Inflammatory macrophage treated with lipopolysaccharide for 4 hours (primary cell): Measurements from ENCODE around the gene SLC43A3.

ENCODE experiments used
- DNase-seq: peaks from one replicate; pipeline ENCODE4 v3.0.0-alpha.2; 2020

The SLC43A3 gene

DNA sequence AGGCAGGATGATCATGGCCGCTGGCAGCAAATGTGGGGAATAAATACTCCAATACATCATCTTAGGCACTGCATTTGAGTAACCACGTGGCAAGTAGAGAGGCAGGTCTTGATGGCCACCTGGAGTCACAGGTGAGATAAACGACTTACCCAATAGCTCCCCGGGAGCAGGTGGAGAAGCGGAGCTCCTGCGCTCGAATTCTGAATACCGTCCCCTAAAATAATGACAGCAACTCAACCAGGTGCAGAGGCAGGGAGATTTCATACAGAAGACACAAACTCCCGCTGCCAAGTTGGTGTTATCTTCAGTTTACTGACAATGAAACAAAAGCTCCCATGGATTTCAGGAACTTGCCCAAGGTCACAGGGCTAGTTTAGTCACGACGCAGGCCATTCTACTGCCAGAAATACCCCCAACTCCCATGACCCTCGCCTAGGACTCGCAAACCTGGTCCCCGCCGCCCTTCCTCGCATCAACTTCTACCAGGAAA is 437 bp downstream of the SLC43A3 start:
- peak; percentile 70 for DNase-seq

GRCh38 chr11:57425565-57426438 is 1.1 kb downstream of the SLC43A3 start:
- peak; percentile 33 for DNase-seq

DNA sequence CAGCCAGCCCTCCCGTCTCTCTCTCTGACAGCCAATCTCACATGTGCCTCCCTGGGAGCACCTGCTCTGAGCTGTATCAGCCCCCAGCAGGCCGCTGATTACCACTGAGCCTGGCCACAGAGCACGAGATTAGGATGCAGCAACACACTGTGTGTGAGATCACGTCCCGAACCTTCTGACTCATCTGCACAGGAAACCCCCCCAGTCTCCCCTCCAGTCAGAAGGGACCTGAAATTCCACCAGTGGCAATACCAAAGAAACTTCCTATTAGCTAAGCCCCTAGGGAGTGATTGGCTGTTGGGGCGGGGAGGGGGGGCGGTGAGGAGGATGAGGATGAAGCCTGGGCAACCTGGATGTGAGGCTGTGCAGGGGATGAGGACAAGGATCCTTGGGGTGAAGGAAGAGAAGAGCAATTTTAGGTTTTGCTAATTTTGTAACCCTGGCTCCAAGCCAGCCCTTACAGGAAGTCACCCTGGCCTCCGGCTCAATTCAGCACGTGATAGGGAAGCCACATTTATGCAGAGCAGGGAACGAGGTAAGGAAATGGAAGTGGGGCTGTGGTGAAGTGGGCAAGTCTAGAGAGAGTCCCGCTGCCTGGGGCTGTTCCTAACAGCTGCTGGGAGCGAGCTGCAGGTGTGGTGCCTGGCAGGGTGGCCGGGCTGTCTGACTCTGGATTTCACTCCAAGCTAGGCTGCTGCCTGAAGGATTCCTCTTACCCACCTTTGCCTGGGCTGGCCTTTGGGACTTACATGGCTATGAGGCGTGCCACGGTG is 1.9 kb downstream of the SLC43A3 start:
- peak; percentile 99 for DNase-seq

DNA sequence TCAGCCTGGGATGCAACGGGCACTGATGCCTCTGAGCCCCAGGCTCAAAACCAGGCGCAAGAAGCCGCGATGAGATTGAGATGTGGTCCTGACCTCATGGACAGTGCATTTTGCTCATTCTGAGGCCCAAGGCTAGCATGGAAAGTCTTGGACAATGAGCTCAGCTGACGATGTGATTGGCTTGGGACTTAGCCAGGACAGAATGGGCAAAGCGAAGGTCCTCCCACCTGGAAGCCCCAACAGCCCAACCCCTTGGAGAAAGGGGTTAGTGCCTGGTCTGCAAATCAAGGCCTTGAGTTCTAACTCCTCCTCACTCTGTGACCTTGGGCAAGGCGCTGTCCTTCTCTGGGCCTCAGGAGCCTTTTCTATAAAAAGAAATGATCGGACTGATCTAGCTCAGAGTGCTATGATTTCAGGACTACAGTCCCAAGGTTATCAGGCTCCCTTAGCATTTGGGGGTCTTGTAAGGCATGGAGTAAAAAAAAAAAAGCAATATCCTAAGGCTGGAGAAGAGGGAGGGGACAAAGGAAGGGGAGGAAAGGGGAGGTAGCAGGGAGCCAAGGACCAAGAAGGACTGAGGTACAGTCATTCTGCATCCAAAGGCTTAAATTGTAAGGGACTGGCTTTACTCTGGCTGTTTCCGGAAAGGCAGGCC is 2.7 kb downstream of the SLC43A3 start:
- DNase-seq, result no peak

- DNase-seq, result no peak
These were observed 4.3 kb downstream of the SLC43A3 start for GRCh38 chr11:57422669-57423068.

DNA sequence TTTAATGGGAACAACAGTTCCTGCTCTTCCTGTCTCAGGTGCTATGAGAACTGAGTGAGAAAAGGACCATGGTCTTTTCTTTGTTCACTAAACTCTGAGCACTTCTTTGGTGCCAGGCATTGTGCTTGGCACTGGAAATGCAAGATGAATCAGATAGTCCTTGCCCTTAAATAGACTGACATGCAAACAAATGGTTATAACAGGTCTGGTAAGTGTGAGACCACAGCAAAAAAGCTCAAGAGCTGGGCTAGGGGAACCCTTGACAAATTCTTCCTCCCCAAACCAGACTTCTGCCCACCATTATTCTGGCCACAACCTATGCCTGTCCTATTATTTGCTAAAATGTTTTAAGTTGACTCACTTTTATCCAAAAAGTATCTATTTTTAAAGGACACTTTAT is 5.1 kb downstream of the SLC43A3 start:
- DNase-seq, result no peak

DNA sequence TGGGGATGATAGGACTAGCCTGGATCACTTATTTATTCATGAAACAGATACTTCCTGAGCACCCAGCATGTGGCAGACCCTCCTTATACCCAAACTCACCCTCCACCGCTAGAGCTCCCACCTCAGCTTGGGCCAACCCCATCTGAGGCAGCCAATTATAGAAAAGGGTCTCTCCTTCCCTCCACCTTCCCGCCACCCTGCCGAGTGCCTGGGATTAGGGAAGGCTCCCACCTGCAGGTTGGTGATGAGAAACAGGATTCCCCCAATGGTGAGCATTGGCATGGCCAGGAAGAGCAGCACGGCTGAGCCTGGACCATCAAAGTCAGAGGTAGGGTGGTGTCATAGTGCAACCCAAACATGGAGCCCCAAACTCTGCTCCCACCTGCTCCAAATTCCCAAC is 5.9 kb downstream of the SLC43A3 start:
- no peak for DNase-seq

DNA sequence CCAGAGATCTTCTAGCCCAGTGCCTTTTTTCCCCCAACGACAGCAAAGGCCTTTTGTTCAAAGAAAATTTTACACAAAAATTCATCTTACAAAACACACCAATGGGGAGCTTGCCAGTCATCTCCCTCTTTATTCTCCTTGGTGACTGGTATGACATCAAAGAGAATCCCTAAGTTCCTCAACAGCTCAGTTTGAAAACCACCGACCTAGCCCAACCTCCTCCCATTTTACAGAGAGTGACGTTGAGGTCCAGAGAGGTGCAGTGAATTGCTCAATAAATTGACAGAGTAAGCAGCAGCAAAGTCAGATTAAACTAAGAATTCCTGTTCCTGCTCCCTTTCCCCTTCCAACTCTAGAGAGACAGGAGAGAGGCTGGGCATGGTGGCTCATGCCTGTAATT is 7.8 kb downstream of the SLC43A3 start:
- no peak for DNase-seq

GRCh38 chr11:57418131-57418530 is 8.8 kb downstream of the SLC43A3 start:
- no peak for DNase-seq

GRCh38 chr11:57417056-57417455 is 9.9 kb downstream of the SLC43A3 start:
- DNase-seq, result peak; percentile 70

GRCh38 chr11:57416436-57416835 is 10.5 kb downstream of the SLC43A3 start:
- DNase-seq, result no peak

- DNase-seq, result no peak
These were observed 12.2 kb downstream of the SLC43A3 start for GRCh38 chr11:57414612-57415212.

DNA sequence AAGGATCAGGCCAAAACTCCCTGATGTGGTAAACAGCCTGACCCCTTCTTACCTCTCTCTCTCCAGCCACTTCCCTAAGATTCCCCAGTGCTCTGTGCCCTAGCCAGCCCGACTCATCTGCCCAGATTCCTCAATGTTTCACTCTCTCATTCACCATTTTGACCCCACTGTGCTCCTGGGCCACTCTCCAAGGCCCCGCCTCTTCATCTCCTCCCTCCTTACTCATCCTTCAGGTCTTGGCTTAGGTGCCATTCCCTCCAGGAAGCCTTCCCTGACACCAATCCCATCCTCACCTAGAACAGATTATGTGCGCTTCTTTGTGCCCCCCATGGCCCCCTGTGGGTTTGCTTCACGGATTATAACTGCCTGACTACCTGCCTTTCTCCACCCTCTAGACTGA is 13.2 kb downstream of the SLC43A3 start:
- no peak for DNase-seq

DNA sequence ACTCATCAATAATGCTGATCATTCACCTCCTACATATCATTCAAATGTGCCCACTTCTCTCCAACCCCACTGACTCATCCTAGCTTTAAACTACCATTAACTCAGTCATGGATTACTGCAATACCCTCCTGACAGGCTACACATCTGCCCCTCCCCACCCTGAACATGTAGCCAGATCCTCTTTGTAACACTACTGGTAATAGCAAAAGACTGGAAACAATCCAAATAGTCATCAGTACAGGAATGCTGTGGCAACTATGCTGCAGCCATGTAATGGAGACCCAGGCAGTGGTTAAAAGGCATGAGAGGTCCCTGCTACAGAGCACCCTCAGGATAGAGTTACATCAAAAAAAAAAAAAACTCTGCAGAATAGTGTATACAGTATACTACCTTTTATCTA is 16.6 kb downstream of the SLC43A3 start:
- DNase-seq, result peak; percentile 84

DNA sequence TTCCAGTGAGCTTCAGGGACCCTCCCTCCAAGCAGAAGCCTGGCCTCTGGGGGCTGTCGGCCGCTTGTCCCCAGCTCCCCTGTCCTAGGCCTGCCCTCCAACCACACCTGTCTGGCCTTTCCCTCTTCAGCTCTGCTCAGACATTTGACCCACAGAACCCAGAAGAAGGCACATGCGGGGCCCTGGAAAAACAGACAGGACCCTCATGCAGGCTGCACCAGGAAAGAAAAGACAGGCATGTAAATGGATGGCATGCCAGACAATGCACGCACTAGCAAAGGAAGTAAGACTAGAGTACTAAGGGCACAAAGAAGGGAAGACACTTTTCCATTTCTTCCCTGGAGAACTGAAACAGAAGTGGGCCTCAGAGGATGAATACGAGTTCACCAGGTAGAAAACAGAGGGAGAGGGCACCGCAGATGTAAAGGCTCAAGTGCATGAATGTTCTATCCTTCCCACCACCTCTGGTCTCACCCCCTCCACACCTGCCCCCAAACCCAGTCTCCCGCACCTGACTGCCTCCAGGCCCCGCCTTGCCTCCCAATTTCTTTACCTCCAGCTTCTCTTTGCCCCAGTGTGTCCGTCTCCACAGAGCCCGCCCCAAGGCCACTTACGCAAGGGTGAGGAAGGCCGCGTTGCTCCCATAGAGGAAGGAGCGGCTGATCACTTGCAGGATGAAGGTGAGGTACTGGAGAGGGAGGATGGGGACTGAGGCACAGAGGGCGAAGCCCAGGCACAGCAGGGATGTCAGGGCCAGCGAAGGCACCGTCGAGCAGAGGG is 17.4 kb downstream of the SLC43A3 start:
- DNase-seq, result no peak

DNA sequence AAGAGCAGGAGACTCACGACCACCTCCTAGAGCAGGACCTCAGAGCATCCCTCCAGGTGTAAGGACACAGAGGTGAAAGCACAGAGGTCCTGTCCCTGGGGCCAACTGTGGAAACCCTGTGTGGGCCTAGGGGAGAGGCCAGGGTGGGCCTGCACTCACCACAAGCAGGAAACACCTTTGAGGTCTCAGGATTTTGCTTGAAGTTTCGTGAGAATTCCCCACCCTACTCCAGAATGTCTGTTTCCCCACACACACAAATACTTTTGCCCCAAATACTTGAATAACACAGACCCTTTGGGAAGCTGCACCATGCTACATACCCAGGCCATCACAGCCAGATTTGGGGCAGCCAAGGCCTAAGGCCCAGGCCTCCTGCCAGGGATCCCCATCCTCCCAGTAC is 18.1 kb downstream of the SLC43A3 start:
- no peak for DNase-seq

DNA sequence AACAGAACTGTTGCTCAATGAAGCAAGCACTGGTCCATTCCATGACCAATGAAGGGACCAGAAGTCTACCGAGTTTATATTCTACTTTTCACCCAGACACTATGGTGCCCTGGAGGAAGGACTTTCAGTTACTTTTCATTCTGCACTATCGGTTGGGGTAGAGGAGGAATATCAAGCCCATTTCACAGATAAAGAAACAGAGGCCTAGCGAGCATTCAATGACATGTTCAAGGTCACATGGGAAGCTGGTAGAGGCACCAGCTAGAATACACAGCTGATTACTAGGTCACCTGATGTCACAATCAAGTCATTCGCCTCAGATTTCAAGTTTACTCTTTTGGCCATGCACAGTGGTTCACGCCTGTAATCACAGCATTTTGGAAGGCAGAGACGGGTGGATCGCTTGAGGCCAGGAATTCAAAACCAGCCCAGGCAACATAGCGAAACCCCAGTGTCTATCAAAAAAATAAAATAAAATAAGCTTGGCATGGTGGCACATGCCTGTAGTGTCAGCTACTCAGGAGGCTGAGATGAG is 18.9 kb downstream of the SLC43A3 start:
- no peak for DNase-seq

- no peak for DNase-seq
These were observed 19.7 kb downstream of the SLC43A3 start for GRCh38 chr11:57407010-57407920.

DNA sequence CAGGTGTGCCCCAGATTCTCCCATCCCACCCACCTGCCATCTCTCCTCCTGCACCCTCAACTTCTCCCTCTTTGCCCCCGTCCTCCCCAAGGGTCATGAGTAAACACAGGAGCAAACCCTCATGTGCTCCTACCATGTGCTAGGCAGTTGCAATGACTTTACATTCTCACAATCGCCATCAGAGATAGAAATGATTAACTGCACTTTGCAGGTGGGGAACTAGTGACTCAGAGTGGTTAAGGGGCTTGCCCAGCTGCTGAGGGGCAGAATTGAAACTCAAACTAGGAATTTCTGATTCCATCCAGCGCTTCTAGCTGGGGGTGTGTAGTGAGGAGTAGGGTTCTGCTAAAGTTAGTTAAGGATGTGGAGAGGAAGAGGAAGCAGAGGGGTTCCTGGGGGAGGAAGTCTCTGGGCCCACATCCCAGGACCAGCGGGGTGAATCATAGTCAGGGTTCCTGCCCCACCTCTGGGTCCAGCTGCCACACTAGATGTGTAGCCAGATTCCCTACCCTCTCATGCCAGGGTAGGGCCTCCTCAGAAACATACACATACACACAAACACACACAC is 20.5 kb downstream of the SLC43A3 start:
- DNase-seq, result peak; percentile 96

- DNase-seq, result peak; percentile 93
These were observed 21.6 kb downstream of the SLC43A3 start for GRCh38 chr11:57405271-57405860.
